Measurements from ENCODE around the gene CNN2.

CNN2 gene

DNA sequence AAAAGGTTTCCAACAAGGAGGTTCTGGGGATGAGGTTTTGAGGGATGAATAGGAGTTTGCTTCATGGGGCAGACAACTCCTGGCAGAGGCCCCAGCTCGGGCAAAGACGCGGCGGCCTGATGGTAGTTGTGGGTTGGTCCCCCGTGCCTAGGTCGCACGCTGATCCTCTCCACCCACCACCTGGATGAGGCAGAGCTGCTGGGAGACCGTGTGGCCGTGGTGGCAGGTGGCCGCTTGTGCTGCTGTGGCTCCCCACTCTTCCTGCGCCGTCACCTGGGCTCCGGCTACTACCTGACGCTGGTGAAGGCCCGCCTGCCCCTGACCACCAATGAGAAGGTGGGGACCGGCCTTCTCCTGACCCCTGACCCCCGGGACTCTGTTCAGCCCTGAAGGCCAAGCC is 25.4 kb downstream of the CNN2 start:
- peaks cover 31% of the 10 kb centered on the region for H3K36me3 ChIP-seq (ENCODE audit: control insufficient read depth, insufficient read depth, low read length)
- H3K27ac ChIP-seq (ENCODE audit: insufficient read depth, low read length, poor library complexity, severe bottlenecking): no peak overlapping the region
- no peaks in the 10 kb centered on the region for H3K27me3 ChIP-seq (replicated peaks; ENCODE audit: control insufficient read depth, insufficient read depth, low read length, poor library complexity, severe bottlenecking)
- H3K4me1 ChIP-seq (ENCODE audit: control insufficient read depth, insufficient read depth, low read length, poor library complexity, severe bottlenecking): peaks cover 5% of the 10 kb centered on the region
- no peaks in the 10 kb centered on the region for H3K9me3 ChIP-seq (ENCODE audit: control insufficient read depth, low read length)
- no peak overlapping the region for H3K4me3 ChIP-seq (ENCODE audit: insufficient read depth, low read depth, low read length, poor library complexity, severe bottlenecking)
- no peak for DNase-seq

DNA sequence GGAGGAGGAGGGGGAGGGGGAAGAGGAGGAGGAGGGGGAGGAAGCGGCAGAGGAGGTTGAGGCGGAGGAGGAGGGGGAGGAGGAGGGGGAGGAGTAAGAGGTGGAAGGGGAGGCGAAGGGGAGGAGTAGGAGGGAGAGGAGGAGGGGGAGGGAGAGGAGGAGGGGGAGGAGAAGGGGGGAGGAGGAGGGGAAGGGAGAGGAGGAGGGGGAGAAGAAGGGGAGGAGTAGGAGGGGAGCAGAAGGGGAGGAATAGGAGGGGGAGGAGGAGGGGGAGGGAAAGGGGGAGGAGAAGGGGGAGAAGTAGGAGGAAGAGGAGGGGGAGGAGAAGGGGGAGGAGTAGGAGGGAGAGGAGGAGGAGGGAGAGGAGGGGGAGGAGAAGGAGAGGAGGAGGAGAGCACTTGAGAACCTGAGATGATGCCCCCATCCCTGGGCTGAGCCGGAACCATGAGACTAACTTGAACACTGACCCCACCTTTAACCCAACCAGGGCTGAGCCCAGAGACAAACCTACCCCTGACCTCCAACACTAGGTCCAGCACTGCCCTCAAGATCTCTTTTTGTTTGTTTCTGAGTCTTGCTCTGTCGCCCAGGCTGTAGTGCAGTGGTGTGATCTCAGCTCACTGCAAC is 26.1 kb downstream of the CNN2 start:
- Histone ChIP-seq H3K27ac (ENCODE audit: insufficient read depth, low read length, poor library complexity, severe bottlenecking) (no peak overlapping the region), H3K27me3 (replicated peaks; ENCODE audit: control insufficient read depth, insufficient read depth, low read length, poor library complexity, severe bottlenecking) (no peaks in the 10 kb centered on the region), H3K9me3 (ENCODE audit: control insufficient read depth, low read length) (no peaks in the 10 kb centered on the region), H3K36me3 (ENCODE audit: control insufficient read depth, insufficient read depth, low read length) (peaks cover 28% of the 10 kb centered on the region), H3K4me1 (ENCODE audit: control insufficient read depth, insufficient read depth, low read length, poor library complexity, severe bottlenecking) (peaks cover 1% of the 10 kb centered on the region), H3K4me3 (ENCODE audit: insufficient read depth, low read depth, low read length, poor library complexity, severe bottlenecking) (no peak overlapping the region)
- DNase-seq: no peak

DNA sequence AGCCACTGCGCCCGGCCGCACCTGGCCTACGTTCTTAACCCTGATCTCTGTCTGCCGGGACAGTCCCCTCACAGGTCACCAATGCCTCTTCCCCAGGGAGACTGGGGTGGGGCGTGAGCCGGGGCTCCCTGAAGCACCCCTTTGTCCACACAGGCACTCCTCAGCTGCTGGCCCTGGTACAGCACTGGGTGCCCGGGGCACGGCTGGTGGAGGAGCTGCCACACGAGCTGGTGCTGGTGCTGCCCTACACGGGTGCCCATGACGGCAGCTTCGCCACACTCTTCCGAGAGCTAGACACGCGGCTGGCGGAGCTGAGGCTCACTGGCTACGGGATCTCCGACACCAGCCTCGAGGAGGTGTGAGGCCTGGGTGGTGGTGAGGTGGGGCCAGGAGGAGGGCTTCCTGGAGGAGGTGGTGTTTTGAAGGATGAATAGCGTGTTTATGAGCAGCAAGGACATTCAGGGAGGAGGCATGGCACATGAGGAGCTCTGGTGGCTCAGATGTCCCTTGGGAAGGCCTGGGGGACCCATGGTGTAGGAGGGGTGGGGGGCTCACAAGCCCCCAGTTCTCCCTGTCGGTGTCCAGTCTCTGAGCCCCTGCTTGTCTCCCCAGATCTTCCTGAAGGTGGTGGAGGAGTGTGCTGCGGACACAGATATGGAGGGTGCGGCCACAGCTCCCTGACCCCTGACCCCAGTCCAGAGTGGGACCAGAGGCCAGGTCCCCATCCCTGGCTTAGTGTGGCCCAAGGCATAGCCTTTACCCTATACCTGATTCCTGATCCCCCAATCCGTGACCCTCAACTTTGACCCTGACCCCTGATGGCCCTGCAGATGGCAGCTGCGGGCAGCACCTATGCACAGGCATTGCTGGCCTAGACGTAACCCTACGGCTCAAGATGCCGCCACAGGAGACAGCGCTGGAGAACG is 27.0 kb downstream of the CNN2 start:
- peaks cover 11% of the 10 kb centered on the region for H3K4me1 ChIP-seq (ENCODE audit: control insufficient read depth, insufficient read depth, low read length, poor library complexity, severe bottlenecking)

DNA sequence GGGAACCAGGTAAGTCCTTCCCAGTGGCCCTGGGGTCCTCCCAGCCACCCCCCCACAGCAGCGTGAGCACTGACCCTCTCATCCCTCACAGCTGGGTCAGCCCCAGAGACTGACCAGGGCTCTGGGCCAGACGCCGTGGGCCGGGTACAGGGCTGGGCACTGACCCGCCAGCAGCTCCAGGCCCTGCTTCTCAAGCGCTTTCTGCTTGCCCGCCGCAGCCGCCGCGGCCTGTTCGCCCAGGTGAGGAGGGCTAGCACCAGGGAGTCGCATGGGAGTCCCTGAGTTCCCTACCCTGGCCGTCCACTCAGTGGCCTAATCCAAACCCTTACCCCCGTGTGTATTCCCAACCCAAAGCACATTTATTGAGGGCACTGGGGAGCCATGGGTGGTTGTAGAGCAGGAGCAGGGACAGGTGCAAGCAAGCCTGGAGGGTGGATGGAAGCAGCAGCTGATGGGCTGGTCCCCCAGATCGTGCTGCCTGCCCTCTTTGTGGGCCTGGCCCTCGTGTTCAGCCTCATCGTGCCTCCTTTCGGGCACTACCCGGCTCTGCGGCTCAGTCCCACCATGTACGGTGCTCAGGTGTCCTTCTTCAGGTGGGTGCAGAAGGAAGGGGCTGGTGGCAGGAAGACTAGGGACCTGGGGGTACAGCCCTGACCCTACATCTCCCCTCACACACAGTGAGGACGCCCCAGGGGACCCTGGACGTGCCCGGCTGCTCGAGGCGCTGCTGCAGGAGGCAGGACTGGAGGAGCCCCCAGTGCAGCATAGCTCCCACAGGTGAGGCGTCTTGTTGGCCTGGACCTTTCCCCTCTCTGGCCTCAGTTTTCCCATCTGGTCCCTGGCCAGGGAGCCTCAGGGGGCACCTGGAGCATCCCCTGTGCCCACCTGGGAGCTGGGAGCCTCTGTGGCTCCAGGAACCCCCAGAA is 28.0 kb downstream of the CNN2 start:
- H3K9me3 ChIP-seq (ENCODE audit: control insufficient read depth, low read length): no peaks in the 10 kb centered on the region

More for the DNA sequence above, 27.0 kb downstream of the CNN2 start:
- Histone ChIP-seq H3K4me3 (ENCODE audit: insufficient read depth, low read depth, low read length, poor library complexity, severe bottlenecking) (no peak overlapping the region), H3K9me3 (ENCODE audit: control insufficient read depth, low read length) (no peaks in the 10 kb centered on the region), H3K27ac (ENCODE audit: insufficient read depth, low read length, poor library complexity, severe bottlenecking) (no peak overlapping the region), H3K36me3 (ENCODE audit: control insufficient read depth, insufficient read depth, low read length) (peaks cover 28% of the 10 kb centered on the region), H3K27me3 (replicated peaks; ENCODE audit: control insufficient read depth, insufficient read depth, low read length, poor library complexity, severe bottlenecking) (no peaks in the 10 kb centered on the region)
- DNase-seq: no peak

DNA sequence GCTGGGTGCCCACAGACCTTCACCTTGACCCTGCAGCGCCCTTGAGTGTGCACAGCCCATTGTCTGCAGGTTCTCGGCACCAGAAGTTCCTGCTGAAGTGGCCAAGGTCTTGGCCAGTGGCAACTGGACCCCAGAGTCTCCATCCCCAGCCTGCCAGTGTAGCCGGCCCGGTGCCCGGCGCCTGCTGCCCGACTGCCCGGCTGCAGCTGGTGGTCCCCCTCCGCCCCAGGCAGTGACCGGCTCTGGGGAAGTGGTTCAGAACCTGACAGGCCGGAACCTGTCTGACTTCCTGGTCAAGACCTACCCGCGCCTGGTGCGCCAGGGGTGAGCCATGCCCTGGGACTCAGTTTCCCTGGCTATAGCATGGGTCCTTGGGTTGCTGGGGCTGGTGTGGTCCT is 28.6 kb downstream of the CNN2 start:
- Histone ChIP-seq H3K4me3 (ENCODE audit: insufficient read depth, low read depth, low read length, poor library complexity, severe bottlenecking) (no peak overlapping the region), H3K27me3 (replicated peaks; ENCODE audit: control insufficient read depth, insufficient read depth, low read length, poor library complexity, severe bottlenecking) (no peaks in the 10 kb centered on the region), H3K9me3 (ENCODE audit: control insufficient read depth, low read length) (no peaks in the 10 kb centered on the region), H3K36me3 (ENCODE audit: control insufficient read depth, insufficient read depth, low read length) (peaks cover 32% of the 10 kb centered on the region), H3K4me1 (ENCODE audit: control insufficient read depth, insufficient read depth, low read length, poor library complexity, severe bottlenecking) (peaks cover 11% of the 10 kb centered on the region), H3K27ac (ENCODE audit: insufficient read depth, low read length, poor library complexity, severe bottlenecking) (no peak overlapping the region)
- DNase-seq: no peak

More for the DNA sequence above, 28.0 kb downstream of the CNN2 start:
- no peaks in the 10 kb centered on the region for H3K27me3 ChIP-seq (replicated peaks; ENCODE audit: control insufficient read depth, insufficient read depth, low read length, poor library complexity, severe bottlenecking)
- peaks cover 32% of the 10 kb centered on the region for H3K36me3 ChIP-seq (ENCODE audit: control insufficient read depth, insufficient read depth, low read length)
- H3K27ac ChIP-seq (ENCODE audit: insufficient read depth, low read length, poor library complexity, severe bottlenecking): no peak overlapping the region
- peaks cover 11% of the 10 kb centered on the region for H3K4me1 ChIP-seq (ENCODE audit: control insufficient read depth, insufficient read depth, low read length, poor library complexity, severe bottlenecking)
- DNase-seq: no peak
- no peak overlapping the region for H3K4me3 ChIP-seq (ENCODE audit: insufficient read depth, low read depth, low read length, poor library complexity, severe bottlenecking)

DNA sequence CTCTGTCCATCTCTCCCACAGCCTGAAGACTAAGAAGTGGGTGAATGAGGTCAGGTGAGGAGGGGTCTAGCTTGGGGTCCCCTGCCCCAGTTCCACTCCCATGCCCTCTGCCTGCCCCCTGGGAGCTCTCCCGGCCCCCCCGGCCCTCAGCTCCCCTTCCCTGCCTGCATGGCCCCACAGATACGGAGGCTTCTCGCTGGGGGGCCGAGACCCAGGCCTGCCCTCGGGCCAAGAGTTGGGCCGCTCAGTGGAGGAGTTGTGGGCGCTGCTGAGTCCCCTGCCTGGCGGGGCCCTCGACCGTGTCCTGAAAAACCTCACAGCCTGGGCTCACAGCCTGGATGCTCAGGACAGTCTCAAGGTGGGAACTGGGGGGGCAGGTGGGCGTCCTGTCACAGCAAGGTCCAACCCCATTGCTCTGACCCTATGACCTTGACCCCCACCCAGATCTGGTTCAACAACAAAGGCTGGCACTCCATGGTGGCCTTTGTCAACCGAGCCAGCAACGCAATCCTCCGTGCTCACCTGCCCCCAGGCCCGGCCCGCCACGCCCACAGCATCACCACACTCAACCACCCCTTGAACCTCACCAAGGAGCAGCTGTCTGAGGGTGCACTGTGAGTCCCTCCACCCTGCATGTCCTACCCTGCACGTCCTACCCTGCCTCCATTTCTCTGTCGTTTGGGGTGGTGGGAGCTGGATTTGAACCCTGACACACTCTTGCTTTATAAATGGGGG is 29.6 kb downstream of the CNN2 start:
- H3K4me3 ChIP-seq (ENCODE audit: insufficient read depth, low read depth, low read length, poor library complexity, severe bottlenecking): no peak overlapping the region
- no peak for DNase-seq
- peaks cover 11% of the 10 kb centered on the region for H3K4me1 ChIP-seq (ENCODE audit: control insufficient read depth, insufficient read depth, low read length, poor library complexity, severe bottlenecking)
- H3K36me3 ChIP-seq (ENCODE audit: control insufficient read depth, insufficient read depth, low read length): peaks cover 32% of the 10 kb centered on the region
- H3K27ac ChIP-seq (ENCODE audit: insufficient read depth, low read length, poor library complexity, severe bottlenecking): no peak overlapping the region
- no peaks in the 10 kb centered on the region for H3K27me3 ChIP-seq (replicated peaks; ENCODE audit: control insufficient read depth, insufficient read depth, low read length, poor library complexity, severe bottlenecking)
- H3K9me3 ChIP-seq (ENCODE audit: control insufficient read depth, low read length): no peaks in the 10 kb centered on the region

DNA sequence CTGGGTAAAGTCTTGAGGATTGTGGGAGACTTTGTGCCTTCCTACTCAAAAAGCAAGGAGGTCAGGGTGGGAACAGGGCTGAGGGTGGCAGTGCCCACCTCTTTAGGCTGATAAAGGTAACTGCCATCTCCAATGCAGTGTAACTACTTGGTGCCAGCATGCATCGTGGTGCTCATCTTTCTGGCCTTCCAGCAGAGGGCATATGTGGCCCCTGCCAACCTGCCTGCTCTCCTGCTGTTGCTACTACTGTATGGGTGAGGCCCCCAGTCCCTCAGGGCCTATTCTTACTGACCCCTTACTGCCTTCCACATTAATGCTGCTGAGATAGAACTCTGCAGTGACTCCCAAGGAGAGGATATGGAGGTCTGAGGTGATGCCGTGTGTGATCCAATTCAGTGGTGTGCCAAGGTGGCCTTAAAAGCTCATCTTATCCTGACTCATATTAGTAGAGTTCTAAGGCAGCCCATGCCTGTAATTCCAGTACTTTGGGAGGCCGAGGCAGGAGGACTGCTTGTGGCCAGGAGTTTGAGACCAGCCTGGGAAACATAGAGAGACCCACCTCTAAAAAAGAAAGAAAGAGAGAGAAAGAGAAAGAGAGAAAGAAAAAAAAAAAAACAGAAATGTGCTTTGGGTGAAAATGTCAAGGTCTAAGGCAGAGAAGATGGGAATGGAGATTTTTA is 30.9 kb downstream of the CNN2 start:
- no peaks in the 10 kb centered on the region for H3K27me3 ChIP-seq (replicated peaks; ENCODE audit: control insufficient read depth, insufficient read depth, low read length, poor library complexity, severe bottlenecking)
- H3K27ac ChIP-seq (ENCODE audit: insufficient read depth, low read length, poor library complexity, severe bottlenecking): no peak overlapping the region
- no peaks in the 10 kb centered on the region for H3K9me3 ChIP-seq (ENCODE audit: control insufficient read depth, low read length)
- H3K4me3 ChIP-seq (ENCODE audit: insufficient read depth, low read depth, low read length, poor library complexity, severe bottlenecking): no peak overlapping the region
- DNase-seq: no peak
- peaks cover 32% of the 10 kb centered on the region for H3K36me3 ChIP-seq (ENCODE audit: control insufficient read depth, insufficient read depth, low read length)
- peaks cover 11% of the 10 kb centered on the region for H3K4me1 ChIP-seq (ENCODE audit: control insufficient read depth, insufficient read depth, low read length, poor library complexity, severe bottlenecking)

DNA sequence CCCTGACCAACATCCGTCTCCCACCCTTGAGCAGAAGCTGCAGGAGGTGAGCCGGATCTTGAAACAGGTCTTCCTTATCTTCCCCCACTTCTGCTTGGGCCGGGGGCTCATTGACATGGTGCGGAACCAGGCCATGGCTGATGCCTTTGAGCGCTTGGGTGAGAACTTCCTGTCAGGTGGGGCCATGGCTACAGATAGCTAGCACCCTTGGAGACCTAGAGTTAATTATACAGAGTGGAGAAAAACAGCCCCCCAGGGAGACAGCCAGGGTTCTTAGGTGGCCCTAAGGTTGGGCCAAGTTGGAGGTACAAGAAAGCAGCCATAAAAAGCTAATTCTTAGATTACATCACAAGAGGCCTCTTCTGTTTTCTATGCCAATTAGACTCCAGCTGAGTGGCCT is 31.7 kb downstream of the CNN2 start:
- no peak overlapping the region for H3K27ac ChIP-seq (ENCODE audit: insufficient read depth, low read length, poor library complexity, severe bottlenecking)
- H3K36me3 ChIP-seq (ENCODE audit: control insufficient read depth, insufficient read depth, low read length): peaks cover 32% of the 10 kb centered on the region
- H3K4me1 ChIP-seq (ENCODE audit: control insufficient read depth, insufficient read depth, low read length, poor library complexity, severe bottlenecking): peaks cover 11% of the 10 kb centered on the region
- DNase-seq: no peak
- no peaks in the 10 kb centered on the region for H3K27me3 ChIP-seq (replicated peaks; ENCODE audit: control insufficient read depth, insufficient read depth, low read length, poor library complexity, severe bottlenecking)
- no peak overlapping the region for H3K4me3 ChIP-seq (ENCODE audit: insufficient read depth, low read depth, low read length, poor library complexity, severe bottlenecking)
- H3K9me3 ChIP-seq (ENCODE audit: control insufficient read depth, low read length): no peaks in the 10 kb centered on the region

DNA sequence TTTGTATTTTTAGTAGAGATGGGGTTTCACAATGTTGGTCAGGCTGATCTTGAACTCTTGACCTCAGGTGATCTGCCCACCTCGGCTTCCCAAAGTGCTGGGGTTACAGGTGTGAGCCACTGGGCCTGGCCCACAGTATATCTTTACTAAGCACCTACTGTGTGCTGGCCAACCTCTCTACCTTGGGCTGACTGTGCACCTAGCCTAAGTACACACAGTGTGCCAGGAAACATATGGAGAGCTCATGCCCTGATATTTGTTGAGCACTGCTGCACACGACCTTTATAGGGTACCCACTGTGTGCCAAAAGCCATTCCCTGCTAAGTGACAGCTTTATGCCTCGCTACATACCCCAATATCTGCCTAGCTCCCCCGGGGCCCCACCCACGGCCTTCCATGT is 34.3 kb downstream of the CNN2 start:
- peaks cover 20% of the 10 kb centered on the region for H3K36me3 ChIP-seq (ENCODE audit: control insufficient read depth, insufficient read depth, low read length)
- no peak overlapping the region for H3K27ac ChIP-seq (ENCODE audit: insufficient read depth, low read length, poor library complexity, severe bottlenecking)
- no peak overlapping the region for H3K4me3 ChIP-seq (ENCODE audit: insufficient read depth, low read depth, low read length, poor library complexity, severe bottlenecking)
- H3K27me3 ChIP-seq (replicated peaks; ENCODE audit: control insufficient read depth, insufficient read depth, low read length, poor library complexity, severe bottlenecking): no peaks in the 10 kb centered on the region
- H3K4me1 ChIP-seq (ENCODE audit: control insufficient read depth, insufficient read depth, low read length, poor library complexity, severe bottlenecking): peaks cover 30% of the 10 kb centered on the region
- no peak for DNase-seq
- no peaks in the 10 kb centered on the region for H3K9me3 ChIP-seq (ENCODE audit: control insufficient read depth, low read length)
